ENCODE measurements around the gene MYOZ1.
"Not testable (repeated sequence)": the region's sequence is repeated elsewhere in the genome, so short reads cannot be mapped to it uniquely, and the experiment has no call there.

MYOZ1 gene

DNA sequence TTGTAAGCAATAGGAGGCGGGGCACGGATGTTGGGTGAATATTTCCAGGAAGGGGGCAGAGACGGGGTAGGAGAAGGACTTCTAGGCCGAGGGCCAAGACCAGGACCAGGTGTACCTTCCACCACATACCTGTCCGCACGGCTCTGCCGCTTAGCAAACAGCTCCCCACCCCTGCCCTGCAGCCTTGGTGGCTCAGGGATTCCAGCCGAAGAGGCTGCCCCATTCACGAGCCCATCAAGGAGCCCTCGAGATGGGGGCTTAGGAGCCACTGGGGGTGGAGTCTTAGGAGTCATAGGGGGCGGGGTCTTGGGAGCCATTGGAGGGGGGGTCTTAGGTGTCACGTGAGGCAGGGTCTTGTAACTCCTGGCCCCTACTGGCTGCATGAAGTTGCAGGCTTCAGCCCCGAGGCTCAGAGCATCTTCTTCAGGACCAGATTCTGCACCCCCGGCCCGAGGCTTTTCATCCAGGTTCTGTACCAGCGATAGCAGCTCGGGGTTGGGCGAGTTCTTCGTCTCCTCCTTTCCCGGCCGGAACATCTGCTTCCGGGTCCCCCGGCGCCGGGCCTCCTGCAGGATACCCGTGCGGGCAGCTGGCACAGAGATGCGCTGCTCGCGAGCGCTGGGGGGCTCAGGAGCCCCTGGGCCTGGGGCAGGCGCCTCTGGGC is 6.1 kb upstream of the MYOZ1 start:
- no peak for DNase-seq

DNA sequence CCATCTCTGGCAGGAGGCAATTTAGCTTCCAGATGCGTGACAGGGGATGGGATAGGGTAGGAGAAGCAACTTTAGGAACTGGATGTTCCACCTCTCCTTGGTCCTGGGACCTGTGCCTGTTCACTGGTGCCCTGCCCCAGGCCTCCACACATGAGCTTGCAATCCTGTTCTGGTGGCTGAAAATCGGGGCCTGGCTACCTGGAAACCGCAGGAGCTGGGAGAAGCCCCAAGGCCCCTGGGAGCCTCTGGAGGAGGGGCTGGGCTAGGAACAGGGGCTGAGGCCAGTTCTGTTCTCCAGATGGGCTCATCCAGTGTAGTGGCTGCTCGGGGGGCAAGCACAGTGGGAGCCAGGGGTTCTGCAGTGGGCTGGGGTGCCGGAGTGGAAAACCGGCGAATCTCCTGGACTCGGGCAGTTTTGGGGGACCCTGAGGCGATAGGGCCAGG is 5.3 kb upstream of the MYOZ1 start:
- no peak for DNase-seq

DNA sequence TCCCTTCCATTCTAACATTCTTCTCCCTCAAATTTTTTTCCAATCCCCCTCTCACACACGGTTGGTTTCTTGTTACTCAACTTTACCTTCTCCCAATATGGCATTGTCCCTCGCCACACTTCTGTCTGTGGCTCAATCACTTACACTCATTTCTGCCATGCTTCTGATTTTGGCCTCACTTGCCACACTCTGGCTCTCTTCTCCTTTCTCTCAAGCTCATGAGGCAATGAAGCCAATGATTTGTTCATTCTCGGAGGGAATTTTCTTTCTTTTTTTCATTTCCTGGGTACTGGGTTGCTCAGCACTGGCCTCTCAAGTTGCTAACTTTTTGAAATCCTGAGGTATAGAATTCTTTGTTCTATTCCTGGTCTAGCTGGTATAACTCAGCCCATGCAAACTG is 4.0 kb upstream of the MYOZ1 start:
- DNase-seq, result no peak

DNA sequence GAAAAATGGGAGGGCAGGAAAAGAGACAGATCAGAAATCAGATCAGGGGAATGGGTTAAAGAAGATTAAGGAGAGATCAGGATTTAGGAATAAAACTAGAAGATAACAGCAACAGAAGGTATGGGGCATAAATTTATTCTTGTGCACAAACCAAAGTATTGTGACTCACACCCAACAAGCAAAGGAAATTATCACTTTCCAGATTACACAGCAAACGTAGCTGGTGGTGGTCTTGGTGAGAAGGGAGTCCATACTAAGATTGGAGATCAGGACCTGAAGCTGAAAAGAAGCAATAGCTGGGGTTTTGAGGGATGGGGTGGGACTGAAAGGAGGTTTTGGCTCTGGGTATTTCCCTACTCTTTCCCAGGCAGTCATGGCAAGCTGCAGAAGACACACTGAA is 3.5 kb upstream of the MYOZ1 start:
- DNase-seq, result no peak

DNA sequence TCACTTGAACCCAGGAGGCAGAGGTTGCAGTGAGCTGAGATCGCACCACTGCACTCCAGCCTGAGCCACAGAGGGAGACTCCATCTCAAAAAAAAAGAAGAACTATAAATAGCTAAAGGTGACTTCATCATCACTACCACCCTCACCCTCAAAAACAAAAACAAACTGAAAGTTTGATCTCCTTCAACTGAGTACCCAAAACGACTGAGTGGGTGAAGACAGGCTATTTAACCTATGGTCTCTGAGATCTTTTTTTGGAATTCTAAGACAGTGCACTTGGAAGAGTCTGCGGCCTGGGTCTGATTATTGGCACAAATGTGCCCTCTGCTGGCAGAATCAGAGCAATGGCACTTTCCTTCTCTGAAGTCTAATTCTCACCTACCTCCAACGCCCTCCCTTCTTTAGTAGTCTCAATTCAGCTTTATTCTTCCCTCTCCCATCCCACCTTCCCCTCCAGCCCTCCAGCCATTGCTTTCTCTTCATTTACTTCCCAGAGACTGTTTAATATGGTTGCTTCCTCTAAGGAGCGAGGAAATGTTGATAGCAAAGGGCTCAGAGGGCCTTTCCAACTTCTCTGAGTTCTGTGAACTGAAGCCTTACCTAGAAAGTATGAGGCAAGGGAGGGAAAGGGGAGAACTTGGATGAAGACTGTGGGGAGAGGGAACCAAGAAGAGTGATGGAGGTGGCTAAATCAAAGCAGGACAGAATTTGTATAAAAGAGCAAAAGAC is 2.9 kb upstream of the MYOZ1 start:
- peak; percentile 55 for DNase-seq

DNA sequence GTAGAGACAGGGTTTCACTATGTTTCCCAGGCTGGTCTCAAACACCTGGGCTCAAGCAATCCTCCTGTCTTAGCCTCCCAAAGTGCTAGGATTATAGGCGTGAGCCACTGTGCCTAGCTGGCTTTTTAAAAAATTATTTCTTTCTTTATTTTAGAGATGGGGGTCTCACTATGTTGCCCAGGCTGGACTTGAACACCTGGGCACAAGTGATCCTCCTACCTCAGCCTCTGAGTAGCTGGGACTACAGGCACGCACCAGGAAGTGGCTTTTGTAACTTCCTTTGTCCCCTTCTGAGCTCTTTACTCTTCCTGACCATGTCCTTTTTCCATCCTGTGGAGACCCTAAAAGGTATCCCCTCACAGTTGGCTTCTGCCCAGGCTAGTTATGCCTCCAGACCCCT is 2.1 kb upstream of the MYOZ1 start:
- no peak for DNase-seq

DNA sequence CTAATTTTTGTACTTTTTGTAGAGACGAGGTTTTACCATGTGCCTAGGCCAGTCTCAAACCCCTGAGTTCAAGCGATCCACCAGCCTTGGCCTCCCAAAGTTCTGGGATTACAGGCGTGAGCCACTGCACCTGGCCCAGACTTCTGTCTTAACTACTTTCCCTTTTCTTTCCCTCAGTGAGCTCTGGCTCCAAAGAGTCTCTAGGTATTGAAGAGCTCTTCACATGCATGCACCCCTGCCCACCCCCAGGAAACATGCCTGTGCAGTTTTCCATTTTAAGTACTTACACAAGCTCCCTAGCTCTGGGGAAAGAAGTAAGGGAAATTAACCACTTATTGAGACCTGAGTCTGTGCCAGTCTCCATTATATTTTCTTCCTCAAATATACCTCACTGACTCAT is 2.0 kb downstream of the MYOZ1 start:
- no peak for DNase-seq

DNA sequence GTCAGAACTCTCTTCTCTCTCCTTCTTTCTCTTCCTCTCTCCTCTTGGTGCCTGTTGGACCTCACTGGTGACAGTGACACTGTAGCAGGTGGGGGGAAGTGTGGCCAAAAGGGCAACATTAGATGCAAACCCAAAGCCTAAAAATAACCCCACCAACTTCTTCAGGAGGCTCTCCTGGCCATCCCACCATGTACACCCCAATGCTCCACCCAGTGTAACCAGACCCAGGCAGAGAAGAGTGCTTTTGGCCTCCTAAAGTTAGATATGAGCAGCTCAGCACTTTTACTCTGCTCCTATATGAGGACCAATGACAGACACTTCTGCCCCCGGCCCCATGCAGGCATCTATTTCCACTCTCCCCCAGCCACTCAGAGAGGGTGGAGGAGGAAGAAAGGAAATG is 5.5 kb downstream of the MYOZ1 start:
- DNase-seq, result no peak

DNA sequence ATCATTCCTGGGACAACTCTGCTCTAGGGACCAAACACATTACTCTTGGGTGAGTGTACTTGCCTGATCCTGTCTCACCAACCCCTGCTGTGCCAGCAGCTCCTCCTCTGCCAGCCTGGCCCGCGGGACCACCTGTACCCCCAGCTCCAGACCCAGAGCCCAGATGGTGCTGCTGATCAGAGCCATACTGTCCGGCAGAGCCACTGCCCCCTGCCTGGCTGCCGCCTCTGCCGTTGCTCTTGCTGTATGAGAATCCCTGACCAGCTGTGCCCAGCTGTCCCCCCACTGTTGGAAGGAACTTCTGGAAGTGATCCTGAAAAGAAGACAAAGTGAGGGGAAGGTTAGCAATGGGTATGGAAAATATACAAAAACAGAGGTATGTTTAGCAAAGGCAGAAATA is 6.9 kb downstream of the MYOZ1 start:
- no peak for DNase-seq

DNA sequence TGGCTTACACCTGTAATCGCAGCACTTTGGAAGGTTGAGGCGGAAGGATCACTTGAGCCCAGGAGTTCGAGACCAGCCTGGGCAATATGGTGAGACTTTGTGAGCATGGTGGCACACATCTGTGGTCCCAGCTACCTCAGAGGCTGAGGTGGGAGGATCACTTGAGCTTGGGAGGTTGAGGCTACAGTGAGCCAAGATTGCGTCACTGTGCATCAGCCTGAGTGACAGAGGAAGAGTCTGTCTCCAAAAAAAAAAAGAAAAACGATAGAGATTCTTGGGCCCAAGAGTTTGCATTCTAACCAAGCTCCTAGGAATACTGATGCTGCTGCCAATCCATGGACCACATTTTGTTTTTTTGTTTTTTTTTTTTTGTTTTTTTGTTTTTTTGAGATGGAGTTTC is 12.1 kb downstream of the MYOZ1 start:
- no peak for DNase-seq

DNA sequence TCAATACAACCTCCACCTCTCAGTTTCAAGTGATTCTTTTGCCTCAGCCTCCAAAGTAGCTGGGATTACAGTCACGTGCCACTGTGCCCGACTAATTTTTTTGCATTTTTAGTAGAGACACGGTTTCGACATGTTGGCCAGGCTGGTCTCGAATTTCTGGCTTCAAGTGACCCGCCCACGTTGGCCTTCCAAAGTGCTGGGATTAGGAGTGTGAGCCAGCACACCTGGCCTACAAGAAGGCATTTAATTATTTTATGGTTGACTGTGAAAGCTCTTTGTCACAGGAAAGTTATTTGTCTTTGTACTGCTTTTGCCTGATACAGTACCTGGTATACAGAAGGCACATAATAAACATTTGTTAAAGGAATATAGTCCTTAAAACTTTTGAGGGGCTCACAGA is 12.9 kb downstream of the MYOZ1 start:
- DNase-seq, result no peak

DNA sequence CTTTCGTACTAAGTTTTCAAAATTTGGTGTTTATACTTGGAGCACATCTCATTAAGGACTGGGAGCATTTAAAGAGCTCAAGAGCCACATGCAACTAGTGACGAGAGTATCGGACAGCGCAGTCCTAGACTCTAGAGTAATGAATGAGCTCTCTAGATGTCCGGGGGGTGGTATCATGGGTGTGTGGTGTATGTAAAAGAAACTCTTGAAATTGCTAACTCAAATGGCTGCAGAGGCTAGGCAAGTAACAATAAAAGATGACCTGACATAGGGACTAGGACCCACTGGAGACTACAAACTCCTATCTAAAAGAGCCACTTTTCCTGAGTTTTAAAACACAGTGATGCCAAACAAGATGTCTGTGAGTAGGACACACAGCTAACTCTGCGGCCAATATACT is 14.0 kb downstream of the MYOZ1 start:
- no peak for DNase-seq

DNA sequence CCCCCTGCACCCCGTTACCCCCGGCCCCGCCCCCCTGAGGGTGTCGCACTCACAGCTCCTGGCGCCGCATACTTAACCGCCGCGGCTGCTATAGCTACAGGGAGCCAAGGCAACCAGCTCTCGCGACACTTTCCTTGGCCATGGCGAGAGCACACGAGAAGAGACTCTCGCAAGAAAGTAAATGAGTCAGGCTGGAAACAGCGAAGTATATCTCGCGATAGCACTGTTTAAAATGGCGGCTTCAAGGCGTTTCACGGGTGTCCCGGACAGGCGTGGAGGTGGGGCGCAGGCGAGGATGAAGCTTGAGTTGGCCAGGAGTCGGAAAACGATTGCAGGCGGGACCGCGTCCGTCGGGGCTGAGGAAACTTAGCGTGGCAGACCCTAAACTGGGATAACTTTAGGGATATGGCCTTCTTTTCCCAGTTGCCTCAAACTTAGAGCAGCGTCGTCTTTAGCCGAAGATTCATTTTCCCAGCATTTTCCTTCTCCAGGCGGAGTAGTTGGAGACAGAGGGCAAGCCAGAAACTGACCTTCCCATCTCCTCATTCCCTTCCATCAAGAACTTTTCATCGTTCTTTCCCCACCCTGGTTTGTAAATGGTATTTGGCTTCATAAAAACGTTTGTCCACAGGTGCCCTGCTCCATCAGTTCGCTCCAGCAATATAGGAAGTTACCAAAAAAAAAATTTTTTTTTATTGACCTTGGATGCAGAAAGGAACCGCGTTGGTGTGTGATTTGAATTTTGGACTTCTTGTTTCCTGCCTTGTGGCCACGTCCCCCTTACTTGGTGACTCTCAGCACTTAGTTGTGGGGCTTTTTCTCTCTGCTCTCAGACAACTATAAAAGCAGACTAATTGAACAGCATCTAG is 15.2 kb downstream of the MYOZ1 start:
- peak; percentile 95 for DNase-seq

DNA sequence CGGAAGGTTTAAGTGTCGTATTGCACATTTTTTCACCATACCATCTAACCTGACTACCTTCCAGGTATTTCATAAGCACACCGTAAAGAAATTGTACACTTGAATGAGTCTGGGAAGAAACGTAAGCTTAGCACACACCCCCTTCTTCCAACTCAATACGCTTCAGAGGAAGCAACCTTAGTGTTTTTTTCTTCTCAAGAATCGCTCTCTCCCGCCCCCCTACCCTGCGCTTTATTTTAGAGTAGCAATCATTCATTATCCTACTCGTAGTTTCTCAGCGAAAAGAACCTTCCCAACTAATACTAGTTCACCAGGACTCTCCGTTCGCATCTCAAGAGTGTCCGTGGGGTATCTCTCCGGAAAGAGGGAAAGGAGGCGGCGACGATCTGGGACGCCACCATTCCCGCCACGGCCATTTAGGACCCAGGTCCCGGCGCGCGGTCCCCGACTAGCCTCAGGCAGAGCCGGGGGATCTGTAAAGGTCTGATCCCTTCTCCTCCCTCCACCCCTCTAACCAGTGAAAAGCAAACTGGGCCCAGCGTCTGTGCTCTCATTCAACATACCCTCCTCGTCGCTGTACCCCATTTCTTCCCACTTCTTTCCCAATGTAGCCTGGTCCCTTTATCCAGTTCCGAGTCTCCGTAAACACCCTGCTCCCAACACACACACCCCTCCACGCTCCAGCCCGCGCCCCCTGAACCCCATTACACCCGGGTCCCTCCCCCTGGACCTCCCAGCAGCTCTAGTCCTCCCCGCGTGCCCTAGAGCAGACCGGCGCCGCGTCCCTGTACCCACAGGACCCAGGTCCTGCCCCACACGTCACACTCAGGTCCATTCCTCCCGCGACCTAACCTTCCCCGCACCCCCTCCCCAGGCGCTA is 16.0 kb downstream of the MYOZ1 start:
- peak; percentile 14 for DNase-seq

DNA sequence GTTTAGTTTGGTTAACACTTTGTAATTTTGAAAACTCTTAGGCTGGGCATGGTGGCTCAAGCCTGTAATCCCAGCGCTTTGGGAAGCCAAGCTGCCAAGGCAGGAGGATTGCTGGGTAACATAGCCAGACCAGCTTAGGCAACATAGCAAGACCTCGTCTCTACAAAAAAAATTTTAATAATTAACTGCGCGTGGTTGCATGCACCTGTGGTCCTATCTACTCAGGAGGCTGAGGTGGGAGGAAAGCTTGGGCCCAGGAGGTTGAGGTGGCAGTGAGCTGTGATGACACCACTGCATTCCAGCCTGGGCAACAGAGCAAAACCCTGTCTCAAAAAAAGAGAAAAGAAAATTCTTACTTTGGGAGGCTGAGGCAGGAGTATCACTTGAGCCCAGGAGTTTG is 18.2 kb downstream of the MYOZ1 start:
- DNase-seq, result no peak

DNA sequence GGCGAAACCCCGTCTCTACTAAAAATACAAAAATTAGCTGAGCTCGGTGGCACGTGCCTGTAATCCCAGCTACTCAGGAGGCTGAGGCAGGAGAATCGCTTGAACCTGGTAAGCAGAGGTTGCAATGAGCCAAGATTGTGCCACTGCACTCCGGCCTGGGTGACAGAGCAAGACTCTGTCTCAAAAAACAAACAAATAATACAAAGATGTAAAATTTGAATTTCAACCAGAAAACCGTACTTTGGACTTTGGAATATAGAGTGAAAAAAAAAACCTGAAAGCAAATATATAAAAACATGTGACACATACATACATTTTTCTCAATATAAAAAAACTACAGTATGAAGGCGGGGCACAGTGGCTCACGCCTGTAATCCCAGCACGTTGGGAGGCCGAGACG is 20.3 kb downstream of the MYOZ1 start:
- not testable (repeated sequence) for DNase-seq

DNA sequence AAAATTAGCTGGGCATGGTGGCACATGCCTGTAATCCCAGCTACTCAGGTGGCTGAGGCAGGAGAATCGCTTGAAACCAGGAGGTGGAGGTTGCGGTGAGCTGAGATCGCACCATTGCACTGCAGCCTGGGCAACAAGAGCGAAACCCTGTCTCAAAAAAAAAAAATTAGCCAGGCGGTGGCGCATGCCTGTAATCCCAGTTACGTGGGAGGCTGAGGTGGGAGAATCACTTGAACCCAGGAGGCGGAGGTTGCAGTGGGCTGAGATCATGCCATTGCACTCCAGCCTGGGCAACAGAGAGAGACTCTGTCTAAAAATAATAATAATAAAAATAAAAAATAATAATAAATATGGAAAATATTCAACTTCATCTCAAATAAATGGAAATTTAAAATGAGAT is 24.1 kb downstream of the MYOZ1 start:
- not testable (repeated sequence) for DNase-seq

DNA sequence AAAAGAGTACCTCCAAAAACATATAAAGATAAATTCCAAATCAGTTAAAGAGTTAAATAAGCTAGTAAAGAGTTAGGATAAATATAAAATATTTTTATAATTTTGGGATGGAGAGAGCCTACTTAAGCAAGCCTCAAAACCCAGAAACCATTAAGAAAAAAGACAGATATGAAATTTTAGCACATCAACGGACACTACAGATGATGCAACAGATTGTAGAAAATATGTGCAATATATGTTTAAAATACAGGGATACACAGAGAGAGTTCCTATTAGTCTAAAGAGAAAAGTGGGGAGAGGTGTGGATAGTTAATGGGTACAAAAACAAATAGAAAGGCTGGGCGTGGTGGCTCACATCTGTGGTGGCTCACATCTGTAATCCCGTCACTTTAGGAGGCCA is 26.6 kb downstream of the MYOZ1 start:
- no peak for DNase-seq

DNA sequence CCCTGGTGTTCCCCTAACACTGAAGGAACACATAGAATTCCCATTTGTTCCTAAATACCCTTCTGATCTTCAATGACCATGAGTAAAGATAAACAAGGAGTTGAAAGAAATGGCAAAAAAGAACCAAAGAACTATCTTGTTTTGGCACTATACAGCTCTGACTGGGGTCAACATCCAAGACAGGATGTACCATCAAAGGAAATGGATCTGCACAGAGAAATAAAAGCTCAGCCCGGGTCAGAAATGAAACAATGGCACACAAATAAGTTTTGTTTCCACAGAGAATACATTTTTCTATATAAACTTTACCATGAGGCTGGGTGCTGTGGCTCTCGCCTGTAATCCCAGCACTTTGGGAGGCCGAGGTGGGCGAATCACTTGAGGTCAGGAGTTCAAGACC is 32.2 kb downstream of the MYOZ1 start:
- DNase-seq, result no peak

DNA sequence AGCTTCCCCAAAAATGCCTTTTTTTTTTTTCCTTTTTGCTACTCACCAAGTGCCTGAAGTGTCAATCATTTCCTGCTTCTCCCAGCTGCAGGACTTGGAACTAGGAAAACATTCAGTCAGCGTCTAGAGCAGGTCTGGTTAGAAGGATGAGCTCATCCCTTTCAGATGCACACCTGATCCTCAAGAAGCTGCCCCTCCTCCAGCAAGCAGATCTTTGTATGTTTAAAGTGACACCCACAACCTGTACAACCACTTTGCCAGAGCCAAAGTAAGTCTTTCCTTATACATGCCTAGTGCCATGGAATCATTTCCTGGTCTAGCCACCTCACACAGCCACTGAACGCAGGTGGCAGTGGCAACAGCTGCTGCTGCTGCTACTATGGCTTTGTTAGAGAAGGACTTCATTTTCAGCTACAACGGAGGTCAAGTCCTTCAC is 39.8 kb downstream of the MYOZ1 start:
- peak; percentile 17 for DNase-seq

DNA sequence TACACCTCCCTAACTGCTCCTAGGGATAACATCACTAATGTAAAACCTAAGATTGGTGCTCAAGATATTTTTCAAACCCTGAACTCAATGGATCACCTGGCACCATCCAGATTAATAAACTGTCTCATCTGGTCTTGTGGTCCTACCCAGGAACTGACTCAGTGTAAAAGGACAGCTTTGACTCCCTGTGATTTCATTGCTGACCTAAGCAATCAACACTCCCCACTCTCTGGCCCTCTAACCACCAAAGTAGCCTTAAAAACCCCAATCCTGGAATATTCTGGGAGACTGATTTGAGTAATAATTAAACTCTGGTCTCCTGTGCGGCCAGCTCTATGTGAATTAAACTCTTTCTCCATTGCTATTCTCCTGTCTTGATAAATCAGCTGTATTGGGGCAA is 43.9 kb downstream of the MYOZ1 start:
- DNase-seq, result no peak

DNA sequence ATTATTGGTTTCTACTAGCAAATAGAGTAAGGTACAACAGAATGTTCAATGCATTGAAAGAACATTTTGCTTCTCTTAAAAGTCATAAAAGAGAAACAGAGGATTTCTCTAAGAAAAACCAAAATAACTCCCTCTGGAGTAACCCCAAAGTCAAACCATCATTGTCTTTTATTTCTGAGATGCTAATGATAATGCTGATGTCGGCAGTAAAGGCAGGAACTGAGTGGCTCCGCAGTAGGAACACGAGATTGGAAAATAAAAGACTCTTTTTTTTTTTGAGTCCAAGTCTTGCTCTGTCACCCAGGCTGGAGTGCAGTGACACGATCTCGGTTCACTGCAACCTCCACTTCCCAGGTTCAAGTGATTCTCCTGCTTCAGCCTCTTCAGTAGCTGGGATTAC is 47.5 kb downstream of the MYOZ1 start:
- DNase-seq, result no peak

DNA sequence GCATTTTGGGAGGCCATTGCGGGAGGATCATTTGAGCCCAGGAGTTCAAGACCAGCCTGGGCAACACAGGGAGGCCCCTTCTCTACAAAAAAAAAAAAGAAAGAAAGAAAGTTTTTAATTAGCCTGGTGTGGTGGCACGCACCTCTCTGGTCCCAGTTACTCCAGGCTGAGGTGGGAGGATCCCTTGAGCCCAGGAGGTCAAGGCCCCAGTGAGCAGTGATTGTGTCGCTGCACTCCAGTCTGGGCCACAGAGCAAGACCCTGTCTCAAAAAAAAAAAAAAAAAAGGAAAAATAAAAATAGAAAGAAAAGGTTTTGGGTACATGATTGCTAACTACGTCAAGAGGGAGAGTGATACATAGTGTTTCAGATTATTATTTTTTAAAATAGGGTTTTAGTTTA is 48.2 kb downstream of the MYOZ1 start:
- DNase-seq, result no peak
